GM12874 (cell line): ENCODE data around the gene NKX2-2.

ENCODE experiments used
- CTCF ChIP-seq: IDR thresholded peaks from 2 replicates; pipeline ENCODE4 v1.5.1; 2011; ENCODE audit warnings: low read depth, mild to moderate bottlenecking, control low read depth, low read length, moderate library complexity; ENCODE audit not compliant: insufficient read depth

Gene NKX2-2

GRCh38 chr20:21496452-21496851, 17.4 kb downstream of the NKX2-2 start:
- no peak for TF ChIP-seq CTCF

GRCh38 chr20:21493049-21493448, 20.8 kb downstream of the NKX2-2 start:
- TF ChIP-seq CTCF = no peak

GRCh38 chr20:21490105-21490504, 23.8 kb downstream of the NKX2-2 start:
- no peak for TF ChIP-seq CTCF

GRCh38 chr20:21465799-21466198, 48.1 kb downstream of the NKX2-2 start:
- TF ChIP-seq CTCF = no peak

- TF ChIP-seq CTCF = no peak
Observed at GRCh38 chr20:21464916-21465315, 48.9 kb downstream of the NKX2-2 start.
